Neuronal stem cell (in vitro differentiated cells): ENCODE measurements around the gene RAVER1.

Source experiments
- DNase-seq: peaks from one replicate; pipeline ENCODE4 v3.0.0-alpha.2; 2013; ENCODE audit warnings: low spot score
- H2AFZ ChIP-seq: one replicate; pipeline ENCODE4 v1.6.1; 2013; ENCODE audit warnings: mild to moderate bottlenecking, low read length, inconsistent platforms
- H2AK5ac ChIP-seq: 2 replicates; pipeline ENCODE4 v1.6.1; 2013; ENCODE audit warnings: low read depth, mild to moderate bottlenecking, inconsistent platforms, low read length, moderate library complexity, mixed read lengths
- H2BK120ac ChIP-seq: 2 replicates; pipeline ENCODE4 v1.6.1; 2013; ENCODE audit warnings: low read depth, mild to moderate bottlenecking, inconsistent platforms, low read length, moderate library complexity, mixed read lengths
- H2BK12ac ChIP-seq: one replicate; pipeline ENCODE4 v1.6.1; 2013; ENCODE audit warnings: low read length, inconsistent platforms
- H2BK15ac ChIP-seq: 2 replicates; pipeline ENCODE4 v1.6.1; 2013; ENCODE audit warnings: mild to moderate bottlenecking, low read length, inconsistent platforms, mixed read lengths
- H2BK5ac ChIP-seq: one replicate; pipeline ENCODE4 v1.6.1; 2013; ENCODE audit warnings: inconsistent platforms, mild to moderate bottlenecking, low read length, moderate library complexity
- H3K14ac ChIP-seq: one replicate; pipeline ENCODE4 v1.6.1; 2013; ENCODE audit warnings: low read length, inconsistent platforms
- H3K18ac ChIP-seq: 2 replicates; pipeline ENCODE4 v1.6.1; 2013; ENCODE audit warnings: low read length, inconsistent platforms
- H3K23ac ChIP-seq: 2 replicates; pipeline ENCODE4 v1.6.1; 2013; ENCODE audit warnings: low read depth, mild to moderate bottlenecking, mixed read lengths, low read length, inconsistent platforms; ENCODE audit not compliant: poor library complexity
- H3K27ac ChIP-seq: replicated peaks from 3 replicates; pipeline ENCODE4 v1.5.1; 2013; ENCODE audit warnings: low read length, inconsistent platforms
- H3K27me3 ChIP-seq, 3 experiments: 2 replicates each; pipeline ENCODE4 v1.6.1; 2013; ENCODE audit warnings: low read length in 3 of 3, mild to moderate bottlenecking in 2 of 3, inconsistent platforms in 1 of 3, low read depth in 1 of 3, mixed read lengths in 1 of 3, moderate library complexity in 1 of 3; ENCODE audit not compliant: control insufficient read depth in 3 of 3, insufficient read depth in 3 of 3
- H3K36me3 ChIP-seq, 2 donors: replicated peaks in 1 of 2; 2 replicates each; pipeline ENCODE4 v1.6.1; 2013; ENCODE audit warnings: low read length in 2 of 2; ENCODE audit not compliant: control insufficient read depth in 2 of 2, insufficient read depth in 2 of 2
- H3K4ac ChIP-seq: 2 replicates; pipeline ENCODE4 v1.6.1; 2013; ENCODE audit warnings: inconsistent platforms, mild to moderate bottlenecking, low read length, moderate library complexity
- H3K4me1 ChIP-seq, 2 donors: 1 replicate in 1 of 2; 2 replicates in 1 of 2; pipeline ENCODE4 v1.6.1; 2013; ENCODE audit warnings: low read length in 2 of 2, low read depth in 1 of 2; ENCODE audit not compliant: control insufficient read depth in 2 of 2, insufficient read depth in 1 of 2
- H3K4me2 ChIP-seq: one replicate; pipeline ENCODE4 v1.6.1; 2013; ENCODE audit warnings: mild to moderate bottlenecking, low read length, inconsistent platforms; ENCODE audit not compliant: insufficient read depth, poor library complexity, severe bottlenecking
- H3K4me3 ChIP-seq, 2 donors: 2 replicates each; pipeline ENCODE4 v1.5.1; 2013; ENCODE audit warnings: low read length in 2 of 2, mild to moderate bottlenecking in 2 of 2, inconsistent platforms in 1 of 2, moderate library complexity in 1 of 2
- H3K79me1 ChIP-seq: one replicate; pipeline ENCODE4 v1.6.1; 2013; ENCODE audit warnings: low read depth, mild to moderate bottlenecking, inconsistent platforms, low read length, moderate library complexity
- H3K9ac ChIP-seq: one replicate; pipeline ENCODE4 v1.6.1; 2013; ENCODE audit warnings: mild to moderate bottlenecking, low read depth, low read length, inconsistent platforms; ENCODE audit not compliant: poor library complexity
- H3K9me3 ChIP-seq, 2 donors: replicated peaks in 1 of 2; 2 replicates each; pipeline versions ENCODE3 to v1.6.1; 2013; ENCODE audit warnings: low read length in 2 of 2, mild to moderate bottlenecking in 2 of 2, inconsistent platforms in 1 of 2, low read depth in 1 of 2, mixed read lengths in 1 of 2, moderate library complexity in 1 of 2; ENCODE audit not compliant: control insufficient read depth in 2 of 2, insufficient read depth in 1 of 2
- H4K8ac ChIP-seq: one replicate; pipeline ENCODE4 v1.6.1; 2013; ENCODE audit warnings: low read depth, mild to moderate bottlenecking, inconsistent platforms, low read length, moderate library complexity
- H4K91ac ChIP-seq: one replicate; pipeline ENCODE4 v1.6.1; 2013; ENCODE audit warnings: low read length, low read depth, mild to moderate bottlenecking, inconsistent platforms; ENCODE audit not compliant: poor library complexity
- WGBS, 2 donors: extraction: QIAGEN DNeasy Blood & Tissue Kit; methylation state at CpG; one replicate each; pipeline ENCODE4 v1.1.7; 2013; ENCODE audit warnings: missing lambda C conversion rate in 2 of 2, mixed read lengths in 1 of 2; ENCODE audit not compliant: insufficient read length in 2 of 2, insufficient replicate concordance in 1 of 2; ENCODE audit errors: extremely low coverage in 2 of 2; 5-methylcytosine and 5-hydroxymethylcytosine counted together

Gene RAVER1

DNA sequence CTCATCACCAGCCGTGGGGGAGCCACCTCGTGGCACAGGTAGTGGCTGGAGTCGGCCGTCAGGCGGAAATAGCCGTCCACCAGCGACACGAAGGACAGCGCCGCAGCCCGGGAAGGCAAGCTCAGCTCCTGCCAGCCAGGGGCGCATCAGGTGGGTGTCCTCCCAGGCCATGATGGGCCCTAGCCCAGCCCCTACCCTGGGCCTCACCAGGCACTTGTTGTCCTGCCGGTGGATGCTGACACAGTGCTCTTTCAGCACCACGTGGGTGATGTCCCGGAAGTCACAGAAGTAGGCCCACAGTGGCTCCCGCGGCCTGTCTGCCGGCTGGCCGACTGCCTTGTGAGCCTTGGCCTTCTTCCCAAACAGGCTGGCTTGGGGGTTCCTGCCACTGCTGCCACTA lies 31.3 kb upstream of the RAVER1 start:
- H3K4ac ChIP-seq, result no peak overlapping the region
- no peak overlapping the region for H2AK5ac ChIP-seq
- no peak overlapping the region for H4K8ac ChIP-seq
- peaks cover 44 to 88% of the 10 kb centered on the region in 2 donors for H3K36me3 ChIP-seq
- H2AFZ ChIP-seq, result no peak overlapping the region
- no CpG with 5 or more reads among the region's 19 CpGs for WGBS, 2 donors
- H3K4me2 ChIP-seq, result no peak overlapping the region
- no peak overlapping the region for H3K27ac ChIP-seq
- no peak overlapping the region for H2BK120ac ChIP-seq
- no peak overlapping the region for H4K91ac ChIP-seq
- no peak overlapping the region for H3K9ac ChIP-seq
- no peak for DNase-seq
- no peaks in the 10 kb centered on the region for H3K9me3 ChIP-seq
- no peak overlapping the region for H3K18ac ChIP-seq
- H2BK5ac ChIP-seq, result no peak overlapping the region
- H3K79me1 ChIP-seq, result peaks cover 3% of the 10 kb centered on the region
- H2BK12ac ChIP-seq, result no peak overlapping the region
- no peak overlapping the region for H3K4me3 ChIP-seq
- H3K23ac ChIP-seq, result peak overlapping the region; percentile 34
- H3K4me1 ChIP-seq, result no peaks in the 10 kb centered on the region
- H3K27me3 ChIP-seq, result no peaks in the 10 kb centered on the region
- H3K14ac ChIP-seq, result no peak overlapping the region
- no peak overlapping the region for H2BK15ac ChIP-seq

DNA sequence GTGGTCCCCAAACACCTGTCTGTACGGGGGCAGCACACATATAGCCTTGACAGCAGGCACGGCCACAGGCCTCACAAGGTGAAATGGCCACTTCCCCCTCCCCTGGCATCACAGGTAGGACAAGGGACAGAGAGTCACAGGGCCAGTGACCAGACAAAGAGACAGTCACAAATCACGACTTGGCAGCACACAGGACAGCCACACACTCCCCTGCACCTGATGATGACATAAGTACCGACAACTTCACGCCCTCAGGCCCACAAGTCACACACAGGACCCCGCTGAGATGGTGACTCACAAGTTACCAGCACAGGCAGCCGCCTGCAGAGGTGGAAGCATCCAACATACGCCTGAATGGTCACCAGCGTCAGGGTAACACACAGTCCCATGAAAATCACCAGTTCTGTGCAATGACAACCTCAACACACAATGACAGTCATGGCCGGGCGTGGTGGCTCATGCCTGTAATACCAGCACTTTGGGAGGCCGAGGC lies 30.5 kb upstream of the RAVER1 start:
- no peak overlapping the region for H2AFZ ChIP-seq
- H3K27ac ChIP-seq, result no peak overlapping the region
- no peak overlapping the region for H3K9ac ChIP-seq
- no peak overlapping the region for H3K18ac ChIP-seq
- H2BK5ac ChIP-seq, result no peak overlapping the region
- no peak for DNase-seq
- H2BK120ac ChIP-seq, result no peak overlapping the region
- no peak overlapping the region for H3K4me2 ChIP-seq
- H3K4me1 ChIP-seq, result no peaks in the 10 kb centered on the region
- no peak overlapping the region for H2BK12ac ChIP-seq
- H3K4me3 ChIP-seq, result no peak overlapping the region
- peaks cover 3% of the 10 kb centered on the region for H3K79me1 ChIP-seq
- no peak overlapping the region for H4K8ac ChIP-seq
- no peak overlapping the region for H3K14ac ChIP-seq
- peaks cover 42 to 87% of the 10 kb centered on the region in 2 donors for H3K36me3 ChIP-seq
- no peak overlapping the region for H4K91ac ChIP-seq
- no peak overlapping the region for H2AK5ac ChIP-seq
- no peak overlapping the region for H2BK15ac ChIP-seq
- no CpG with 5 or more reads among the region's 12 CpGs for WGBS, 2 donors
- H3K23ac ChIP-seq, result peak overlapping the region; percentile 60
- no peak overlapping the region for H3K4ac ChIP-seq
- no peaks in the 10 kb centered on the region for H3K9me3 ChIP-seq
- H3K27me3 ChIP-seq, result no peaks in the 10 kb centered on the region

DNA sequence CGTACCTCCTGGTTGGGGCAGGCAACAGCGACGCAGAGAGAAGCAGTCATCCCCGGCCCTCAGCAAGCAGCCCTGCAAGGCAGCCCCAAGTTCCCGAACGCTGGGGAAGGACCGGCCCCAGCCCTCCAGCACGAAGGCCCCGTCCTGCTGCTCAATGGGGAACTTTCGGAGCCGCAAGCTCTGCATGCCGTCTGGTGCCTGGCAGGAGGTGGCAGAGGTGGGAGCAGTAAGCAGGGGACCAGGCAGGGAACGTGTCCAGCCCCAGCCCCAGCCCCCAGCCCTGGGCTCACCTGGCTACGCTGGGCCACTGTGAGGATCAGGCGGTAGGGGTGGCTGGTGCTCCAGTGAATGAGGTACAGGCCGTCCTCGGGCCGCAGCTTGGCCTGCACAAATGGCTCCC lies 28.9 kb upstream of the RAVER1 start:
- Histone ChIP-seq H3K79me1 (peaks cover 3% of the 10 kb centered on the region), H2BK5ac (no peak overlapping the region), H3K4me2 (no peak overlapping the region), H2BK120ac (no peak overlapping the region), H3K36me3 (peaks cover 42 to 87% of the 10 kb centered on the region in 2 donors), H3K14ac (no peak overlapping the region), H3K9ac (no peak overlapping the region), H3K4me3 (no peak overlapping the region), H3K23ac (no peak overlapping the region), H2AFZ (no peak overlapping the region), H3K4me1 (no peaks in the 10 kb centered on the region), H3K18ac (no peak overlapping the region), H2BK12ac (no peak overlapping the region), H3K4ac (no peak overlapping the region), H3K27me3 (no peaks in the 10 kb centered on the region), H4K8ac (no peak overlapping the region), H4K91ac (no peak overlapping the region), H3K9me3 (no peaks in the 10 kb centered on the region), H2BK15ac (no peak overlapping the region), H3K27ac (no peak overlapping the region), H2AK5ac (no peak overlapping the region)
- DNase-seq, result no peak
- WGBS, 2 donors, result no CpG with 5 or more reads among the region's 18 CpGs

GRCh38 chr19:10361569-10362011 lies 28.3 kb upstream of the RAVER1 start:
- Histone ChIP-seq H2BK15ac (no peak overlapping the region), H2AFZ (no peak overlapping the region), H2AK5ac (no peak overlapping the region), H3K23ac (no peak overlapping the region), H3K4ac (no peak overlapping the region), H3K9ac (peak overlapping the region; percentile 30), H2BK120ac (no peak overlapping the region), H3K27me3 (no peaks in the 10 kb centered on the region), H2BK12ac (no peak overlapping the region), H3K79me1 (peaks cover 3% of the 10 kb centered on the region), H3K14ac (peak overlapping the region; percentile 38), H3K4me2 (no peak overlapping the region), H2BK5ac (no peak overlapping the region), H3K9me3 (no peaks in the 10 kb centered on the region), H4K91ac (no peak overlapping the region), H3K4me1 (no peaks in the 10 kb centered on the region), H3K36me3 (peaks cover 40 to 86% of the 10 kb centered on the region in 2 donors), H3K27ac (no peak overlapping the region), H4K8ac (no peak overlapping the region), H3K18ac (no peak overlapping the region), H3K4me3 (no peak overlapping the region)
- no peak for DNase-seq
- no CpG with 5 or more reads among the region's 16 CpGs for WGBS, 2 donors
